OCI-LY7 (cell line): ENCODE measurements around the gene P4HA3.

Experiments
- CTCF ChIP-seq: fragments of 200-600 bp; sonication (generic); conservative IDR thresholded peaks from 2 replicates; pipeline ENCODE4 v1.5.1; 2014; ENCODE audit warnings: mild to moderate bottlenecking, antibody characterized with exemption, low read length, moderate library complexity, mixed read lengths
- EZH2phosphoT487 ChIP-seq: fragments of 200-600 bp; sonication (generic); IDR thresholded peaks from 2 replicates; pipeline ENCODE4 v1.6.1; 2018; ENCODE audit warnings: low read depth, borderline replicate concordance, mild to moderate bottlenecking, mixed run types, antibody characterized with exemption, low read length, moderate library complexity, mixed read lengths

GRCh38 chr11:74288911-74289310 is 22.5 kb downstream of the P4HA3 start:
- no peak for TF ChIP-seq CTCF
- no peak for TF ChIP-seq EZH2phosphoT487
